Dermis microvascular lymphatic vessel endothelial cell (primary cell): ENCODE results near the gene FBXO17. TPM values are rescaled to one million over a fixed set of nuclear protein-coding genes. Genes with fewer than 3 reads are reported as not detected.
A peak's percentile ranks its signal among the peaks of the same experiment; 100 is the strongest.
"Not testable (repeated sequence)": the region's sequence is repeated elsewhere in the genome, so short reads cannot be mapped to it uniquely, and the experiment has no call there.

Experiments
- DNase-seq, 2 donors: peaks; one replicate each; pipeline versions ENCODE4 v3.0.0 to v3.0.0-alpha.2; 2010; ENCODE audit warnings: low read depth in 2 of 2
- total RNA-seq: library from RNA; depleted of rRNA; stranded (reverse); fragments of >200 nt; gene quantifications from 2 replicates; pipeline ENCODE4 v1.2.1, GENCODE V29; 2014

FBXO17 gene
- total RNA-seq, 1 donor from 2014 or later, result 13.6 TPM

DNA sequence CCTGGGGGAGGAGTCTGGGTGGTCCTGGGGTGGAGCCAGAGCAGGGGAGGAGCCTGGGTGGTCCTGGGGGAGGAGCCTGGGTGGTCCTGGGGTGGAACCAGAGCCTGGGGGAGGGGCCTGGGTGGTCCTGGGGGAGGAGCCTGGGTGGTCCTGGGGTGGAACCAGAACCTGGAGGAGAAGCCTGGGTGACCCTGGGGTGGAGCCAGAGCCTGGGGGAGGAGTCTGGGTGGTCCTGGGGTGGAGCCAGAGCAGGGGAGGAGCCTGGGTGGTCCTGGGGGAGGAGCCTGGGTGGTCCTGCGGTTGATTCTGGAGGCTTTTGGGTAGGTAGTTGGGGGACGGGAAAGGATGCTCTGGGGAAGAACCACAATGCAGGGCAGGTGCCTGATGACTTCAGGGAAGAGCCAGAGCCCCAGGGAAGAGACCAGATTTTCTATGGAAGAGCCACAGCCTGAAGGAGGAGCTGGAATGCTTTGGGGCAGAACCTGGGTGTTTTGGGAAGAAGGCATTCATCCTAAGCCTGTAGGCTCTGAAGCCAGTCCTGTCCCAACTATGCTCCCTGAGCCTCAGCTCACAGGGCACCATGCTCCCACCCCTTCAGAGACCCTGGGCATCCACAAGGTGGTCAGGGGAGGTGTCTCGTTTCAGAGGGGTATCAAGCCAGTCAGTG is 29.8 kb downstream of the FBXO17 start:
- DNase-seq, result no peak

DNA sequence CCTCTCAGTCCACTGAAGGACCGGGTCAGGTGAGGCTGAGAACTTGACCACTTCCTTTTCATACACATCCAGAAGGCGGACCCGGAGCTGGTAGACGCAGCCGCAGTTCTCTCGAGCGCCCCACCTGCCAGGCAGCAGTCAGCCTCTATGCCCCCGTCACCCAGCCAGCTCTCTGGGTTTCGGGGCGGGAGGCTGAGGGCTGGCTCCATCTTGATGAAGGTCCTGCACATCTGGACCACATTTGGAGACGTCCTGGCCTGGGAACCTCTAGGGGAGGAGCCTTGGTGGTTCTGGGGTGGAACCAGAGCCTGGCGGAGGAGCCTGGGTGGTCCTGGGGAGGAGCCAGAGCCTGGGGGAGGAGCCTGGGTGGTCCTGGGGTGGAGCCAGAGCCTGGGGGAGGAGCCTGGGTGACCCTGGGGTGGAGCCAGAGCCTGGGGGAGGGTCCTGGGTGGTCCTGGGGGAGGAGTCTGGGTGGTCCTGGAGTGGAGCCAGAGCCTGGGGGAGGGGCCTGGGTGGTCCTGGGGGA is 30.5 kb downstream of the FBXO17 start:
- no peak for DNase-seq

DNA sequence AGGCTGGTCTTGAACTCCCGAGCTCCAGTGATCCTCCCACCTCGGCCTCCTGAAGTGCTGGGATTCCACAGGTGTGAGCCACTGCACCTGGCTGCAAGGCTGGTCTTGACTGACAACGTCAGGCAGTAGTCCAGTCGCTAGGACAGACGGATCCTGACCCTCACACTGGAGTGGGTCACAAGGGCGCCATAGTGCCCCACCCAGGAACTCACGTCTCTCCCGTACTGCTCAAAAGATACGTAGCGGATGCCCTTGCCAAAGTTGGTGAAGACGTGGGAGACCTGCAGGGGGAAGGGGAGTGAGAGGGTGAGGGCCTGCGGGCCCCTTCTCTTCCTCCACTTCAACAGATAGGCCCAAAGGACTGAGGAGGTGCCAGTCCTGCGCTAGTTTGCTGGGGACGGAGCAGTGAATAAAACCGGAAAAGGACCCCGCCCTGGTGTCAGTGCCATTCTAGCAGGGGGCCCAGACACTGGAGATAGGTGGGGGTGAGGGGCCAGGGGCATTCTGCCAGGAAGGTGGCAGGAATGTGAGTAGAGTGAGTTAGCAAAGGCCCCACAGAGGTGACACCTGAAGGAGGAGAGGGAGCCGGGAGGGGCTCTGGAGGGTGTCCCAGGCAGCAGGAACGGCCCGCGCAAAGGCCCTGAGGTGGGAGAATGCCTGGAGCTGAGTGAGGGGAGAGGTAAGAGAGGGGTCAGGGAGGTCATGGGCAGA is 32.9 kb downstream of the FBXO17 start:
- DNase-seq, result no peak

DNA sequence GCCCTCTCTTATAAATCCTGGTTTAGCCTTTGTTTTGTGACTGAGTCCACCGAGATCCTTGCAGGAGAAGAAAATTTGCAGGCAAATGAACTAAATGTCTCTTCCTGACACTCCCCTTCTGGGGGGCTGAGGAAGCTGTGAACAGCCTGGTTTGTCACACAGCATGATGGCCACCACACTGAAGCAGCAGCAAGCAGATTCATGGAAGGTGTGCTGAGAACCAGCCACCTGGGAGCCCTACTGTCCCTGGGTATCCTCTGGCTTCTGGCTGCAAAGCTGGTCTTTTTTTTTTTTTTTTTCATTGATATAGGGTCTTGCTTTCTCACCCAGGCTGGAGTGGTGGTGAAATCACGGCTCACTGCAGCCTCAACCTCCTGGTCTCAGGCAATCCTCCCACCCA is 33.6 kb downstream of the FBXO17 start:
- no peak for DNase-seq

DNA sequence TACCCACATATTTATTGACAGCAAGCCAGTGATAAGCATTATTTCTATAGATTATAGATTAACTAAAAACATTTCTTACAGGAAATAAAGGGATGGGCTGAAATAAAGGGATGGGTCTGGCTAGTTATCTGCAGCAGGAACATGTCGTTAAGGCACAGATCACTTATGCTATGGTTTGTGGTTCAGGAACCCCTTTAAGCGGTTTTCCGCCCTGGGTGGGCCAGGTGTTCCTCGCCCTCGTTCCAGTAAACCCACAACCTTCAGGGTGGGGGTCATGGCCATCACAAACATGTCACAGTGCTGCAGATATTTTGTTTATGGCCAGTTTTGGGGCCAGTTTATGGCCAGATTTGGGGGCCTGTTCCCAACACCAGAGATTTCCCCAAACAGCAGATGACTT is 34.1 kb downstream of the FBXO17 start:
- DNase-seq, result not testable (repeated sequence)

DNA sequence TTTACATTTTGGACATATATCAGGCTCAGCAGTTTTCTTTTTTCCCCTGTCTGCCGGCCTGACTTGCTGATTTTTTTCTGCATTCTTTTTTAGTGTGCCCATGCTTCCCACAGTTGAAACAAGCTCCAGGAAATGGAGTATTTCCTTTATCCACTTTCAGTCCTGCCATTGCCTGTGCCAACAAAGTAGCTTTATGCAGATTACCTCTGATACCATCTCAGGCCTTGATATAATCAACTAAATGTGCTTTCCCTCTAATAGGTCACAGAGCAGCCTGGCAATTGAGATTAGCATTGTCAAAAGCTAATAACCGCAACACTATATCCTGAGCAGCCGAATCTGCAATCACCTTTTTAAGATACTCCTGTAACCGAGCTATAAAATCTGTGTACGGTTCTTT is 35.6 kb downstream of the FBXO17 start:
- peak in 1 of 2 donors; percentile 23 for DNase-seq

DNA sequence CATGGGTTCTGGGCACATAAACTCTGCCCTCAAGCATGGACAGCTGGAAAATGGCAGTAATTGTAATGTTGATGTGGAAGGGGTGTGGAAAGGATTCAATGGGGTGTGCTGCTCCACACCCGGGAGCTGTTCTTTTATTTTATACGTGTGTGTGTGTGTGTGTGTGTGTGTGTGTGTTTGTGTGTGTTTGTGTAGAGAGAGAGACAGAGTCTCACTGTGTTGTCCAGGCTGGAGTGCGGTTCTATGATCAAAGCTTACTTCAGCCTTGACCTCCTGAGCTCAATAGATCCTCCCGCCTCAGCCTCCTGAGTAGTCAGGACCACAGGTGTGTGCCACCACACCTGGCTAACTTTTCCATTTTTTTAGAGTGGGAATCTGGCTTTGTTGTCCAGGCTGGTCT is 42.0 kb downstream of the FBXO17 start:
- DNase-seq, result no peak

DNA sequence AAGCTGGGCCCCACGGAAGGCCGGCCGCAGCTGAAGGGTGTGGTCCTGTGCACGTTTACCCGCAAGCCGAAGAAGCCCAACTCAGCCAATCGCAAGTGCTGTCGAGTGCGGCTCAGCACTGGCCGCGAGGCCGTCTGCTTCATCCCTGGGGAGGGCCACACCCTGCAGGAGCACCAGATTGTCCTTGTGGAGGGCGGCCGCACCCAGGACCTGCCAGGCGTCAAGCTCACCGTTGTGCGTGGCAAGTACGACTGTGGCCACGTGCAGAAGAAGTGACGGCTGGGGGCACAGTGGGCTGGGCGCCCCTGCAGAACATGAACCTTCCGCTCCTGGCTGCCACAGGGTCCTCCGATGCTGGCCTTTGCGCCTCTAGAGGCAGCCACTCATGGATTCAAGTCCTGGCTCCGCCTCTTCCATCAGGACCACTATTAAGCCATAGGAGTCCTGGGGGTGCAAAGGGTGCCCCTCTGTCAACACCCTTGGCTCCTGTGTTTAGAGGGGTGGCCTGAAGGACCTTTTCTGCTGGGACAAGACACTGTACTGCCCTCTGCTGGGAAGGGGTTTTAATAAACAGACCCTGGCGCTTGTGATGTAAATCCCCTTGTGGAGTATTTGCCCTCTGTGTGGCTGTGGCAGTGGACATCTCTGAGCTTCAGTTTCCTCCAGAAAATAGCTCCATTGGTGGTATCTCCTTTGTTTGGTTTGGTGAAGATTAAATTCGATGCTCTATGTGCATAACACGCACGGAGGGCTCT is 42.9 kb downstream of the FBXO17 start:
- DNase-seq, result peak in 1 of 2 donors; percentile 71

DNA sequence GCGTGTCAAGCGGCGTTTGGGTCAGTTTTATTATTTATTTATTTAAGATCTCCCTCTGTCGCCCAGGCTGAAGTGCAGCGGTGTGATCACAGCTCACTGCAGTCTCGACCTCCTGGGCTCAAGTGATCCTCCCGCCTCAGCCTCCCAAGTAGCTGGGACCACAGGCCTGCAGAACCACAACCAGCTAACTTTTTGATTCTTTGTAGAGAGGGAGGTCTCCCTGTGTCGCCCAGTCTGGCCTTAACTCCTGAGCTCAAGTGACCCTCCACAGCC is 44.1 kb downstream of the FBXO17 start:
- no peak for DNase-seq

DNA sequence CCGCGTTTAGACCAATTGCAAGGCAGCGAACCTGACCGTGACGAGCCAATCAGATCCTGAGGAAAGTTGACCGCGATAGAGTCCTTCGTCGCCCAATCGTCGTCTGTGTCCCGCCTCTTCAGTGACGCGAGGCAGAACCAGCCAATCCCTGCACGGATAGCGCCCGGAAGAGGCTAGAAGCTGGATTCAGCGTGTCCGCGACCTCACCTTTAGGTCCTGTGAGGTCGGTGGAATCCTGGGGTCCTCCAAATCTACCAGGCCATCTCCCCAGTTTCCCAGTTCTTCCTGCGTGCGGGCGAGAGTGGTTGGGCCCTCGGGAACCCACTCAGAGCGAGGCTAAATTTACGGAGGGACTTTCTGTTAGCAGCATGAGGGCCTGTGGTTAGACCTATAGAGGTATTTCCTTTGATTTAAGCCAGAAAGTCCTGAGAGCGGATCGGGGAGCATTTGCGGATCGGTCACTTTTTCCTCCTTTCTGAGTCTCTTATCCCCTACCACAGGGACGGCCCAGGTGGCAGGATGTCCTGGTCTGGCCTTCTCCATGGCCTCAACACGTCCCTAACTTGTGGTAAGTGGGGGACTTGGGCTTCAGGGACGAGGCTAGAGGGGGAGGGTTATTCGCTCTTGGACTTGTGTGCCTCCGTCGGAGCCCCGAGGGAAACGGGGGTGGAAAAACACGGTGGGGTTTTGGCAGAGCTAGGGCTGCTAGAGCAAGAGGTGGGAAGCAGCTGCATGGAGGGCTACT is 44.6 kb downstream of the FBXO17 start, which contains the start of gene MRPS12:
Gene MRPS12 (plus strand): TSS at position 169 of the 745 bp plus-strand sequence. CDS start 351 bp downstream, at position 520.
- peak; percentile 99 for DNase-seq

DNA sequence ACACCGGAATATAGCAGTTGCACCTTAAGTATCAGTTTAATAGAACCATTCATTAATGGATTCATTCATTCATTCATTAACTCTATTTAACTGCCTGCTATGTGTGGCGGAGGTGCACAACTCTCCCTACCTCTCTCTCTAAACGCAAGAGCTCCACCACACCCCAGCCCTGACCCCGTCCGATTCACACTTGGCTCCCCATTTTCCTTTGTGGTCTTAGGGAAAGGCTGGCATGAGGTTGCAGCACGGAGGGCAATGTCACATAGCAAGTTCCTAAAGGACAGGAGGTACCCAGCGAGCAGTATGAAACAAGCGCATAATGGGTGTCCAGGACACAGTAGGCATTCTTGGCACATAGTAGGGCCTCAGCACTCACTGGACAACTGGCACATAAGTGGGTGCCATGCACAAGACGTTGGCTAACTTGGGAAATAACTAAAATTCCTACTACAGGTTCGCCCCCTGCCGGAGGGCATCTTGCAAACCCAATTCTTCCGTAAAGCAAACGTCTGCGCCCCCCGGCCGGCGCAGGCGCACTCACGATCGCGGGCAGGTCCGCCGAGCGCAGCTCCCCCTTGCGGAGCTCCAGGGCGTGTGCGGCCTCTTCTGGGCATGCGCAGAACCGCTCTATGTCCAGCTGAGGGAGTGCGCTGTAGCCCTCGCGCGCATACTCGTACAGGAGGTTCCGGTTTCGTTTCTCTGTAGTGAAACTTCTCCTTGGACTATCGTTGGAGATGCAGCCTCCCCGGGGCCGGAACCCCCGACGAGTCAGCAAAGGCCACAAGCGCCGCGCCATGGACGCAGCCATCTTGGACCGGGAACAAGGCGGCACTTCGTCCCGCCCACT is 45.4 kb downstream of the FBXO17 start, which contains the start of gene SARS2:
Gene SARS2 (minus strand): TSS at position 835 of the 847 bp plus-strand sequence. CDS start 27 bp downstream, at position 808.
- peak; percentile 80 to 95 for DNase-seq

DNA sequence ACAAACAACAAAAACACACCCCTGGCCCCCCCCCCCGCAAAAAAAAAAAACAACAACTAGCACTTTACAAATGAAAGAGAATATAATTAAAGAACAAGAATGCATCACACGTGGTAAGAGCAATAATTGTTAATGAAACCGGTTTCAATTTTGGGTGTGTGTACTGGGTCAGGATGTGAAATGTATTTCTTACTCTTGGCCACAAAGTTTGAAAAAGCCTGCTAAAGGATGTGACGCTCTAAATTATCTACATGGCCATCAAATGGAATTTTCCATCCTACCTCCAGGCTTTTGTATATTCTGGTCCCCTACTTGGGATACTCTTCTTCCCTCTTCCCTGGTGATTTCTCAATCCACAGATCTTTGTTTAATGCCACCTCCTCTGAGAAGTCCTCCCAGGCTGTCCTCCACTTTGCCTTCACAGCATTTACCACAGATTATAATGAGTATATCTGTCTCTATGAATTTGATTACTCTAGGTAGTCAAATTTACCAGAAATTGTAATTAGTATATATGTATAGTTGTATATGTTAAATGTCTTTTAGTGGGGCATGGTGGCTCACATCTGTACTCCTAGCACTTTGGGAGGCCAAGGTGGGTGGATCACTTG is 47.0 kb downstream of the FBXO17 start:
- DNase-seq, result peak in 1 of 2 donors; percentile 55

DNA sequence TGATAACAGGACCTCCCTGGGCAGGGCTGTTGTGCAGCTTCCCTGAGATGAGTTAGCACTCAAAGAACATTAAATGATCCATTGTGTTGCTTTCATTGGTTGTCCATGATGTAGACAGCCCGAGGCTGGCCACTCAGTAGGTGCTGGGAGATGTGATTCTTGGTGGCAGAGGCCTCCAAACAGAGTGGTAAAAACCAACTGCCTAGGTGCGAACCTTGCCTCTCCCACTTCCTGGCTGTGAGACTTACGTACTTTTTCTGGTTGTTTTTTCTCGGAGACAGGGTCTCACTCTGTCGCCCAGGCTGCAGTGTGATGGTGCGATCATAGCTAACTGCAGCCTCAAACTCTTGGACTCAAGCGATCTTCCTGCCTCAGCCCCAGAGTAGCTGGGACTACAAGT is 51.2 kb downstream of the FBXO17 start:
- DNase-seq, result no peak

DNA sequence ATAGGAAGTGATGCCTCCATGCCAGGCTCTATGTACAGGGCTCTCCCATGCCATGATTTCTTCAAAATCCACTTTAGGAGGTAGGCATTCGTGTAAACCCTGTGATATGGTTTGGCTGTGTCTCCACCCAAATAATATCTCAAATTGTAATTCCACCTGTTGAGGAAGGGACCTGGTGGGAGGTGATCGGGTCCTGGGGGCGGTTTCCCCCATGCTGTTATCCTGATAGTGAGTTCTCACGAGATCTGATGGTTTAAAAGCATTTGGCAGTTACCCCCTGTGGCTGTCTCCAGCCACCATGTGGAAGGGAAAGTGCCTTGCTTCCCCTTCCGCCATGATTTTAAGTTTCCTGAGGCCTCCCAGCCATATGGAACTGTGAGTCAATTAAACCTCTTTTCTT is 53.1 kb downstream of the FBXO17 start:
- DNase-seq, result no peak

DNA sequence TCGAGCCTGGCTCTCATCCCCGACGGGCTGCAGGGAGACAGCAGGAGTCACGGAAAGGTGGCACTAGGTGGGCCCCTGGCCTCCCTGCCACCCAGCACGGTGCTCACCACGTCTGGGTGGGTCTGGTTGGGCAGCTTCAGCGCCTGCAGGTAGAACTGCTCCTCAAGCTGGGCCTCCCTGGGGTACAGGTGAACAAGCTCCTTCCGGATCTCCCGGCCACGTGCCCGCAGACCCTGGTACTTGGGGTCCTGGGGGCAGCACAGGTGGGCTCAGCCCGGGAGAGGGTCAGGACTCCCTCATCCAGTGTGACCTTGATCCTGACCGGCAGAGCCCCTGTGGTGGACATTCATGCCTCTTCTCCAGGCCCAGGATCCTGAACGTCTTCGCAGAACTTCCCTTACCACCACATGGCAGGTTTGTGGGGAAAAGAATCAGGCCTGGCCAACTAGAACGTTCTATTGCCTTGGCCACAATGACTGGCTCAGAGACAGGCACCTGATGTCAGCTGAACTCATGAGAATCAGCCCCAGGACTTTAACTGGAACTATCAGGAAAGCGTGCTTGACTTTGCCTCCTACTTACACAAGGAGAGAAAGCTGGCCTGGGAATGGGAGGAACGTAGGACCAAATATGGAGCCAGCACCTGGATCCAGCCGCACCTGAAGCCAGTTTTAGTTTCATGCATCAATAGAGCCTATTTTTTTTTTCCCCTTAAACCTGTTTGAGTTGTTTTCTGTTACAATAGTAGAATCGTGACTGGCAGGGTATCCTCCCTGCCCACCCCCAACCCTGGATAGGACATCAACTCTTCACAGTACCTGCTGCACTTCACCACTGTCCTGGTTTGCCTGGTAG is 53.9 kb downstream of the FBXO17 start:
- no peak for DNase-seq

DNA sequence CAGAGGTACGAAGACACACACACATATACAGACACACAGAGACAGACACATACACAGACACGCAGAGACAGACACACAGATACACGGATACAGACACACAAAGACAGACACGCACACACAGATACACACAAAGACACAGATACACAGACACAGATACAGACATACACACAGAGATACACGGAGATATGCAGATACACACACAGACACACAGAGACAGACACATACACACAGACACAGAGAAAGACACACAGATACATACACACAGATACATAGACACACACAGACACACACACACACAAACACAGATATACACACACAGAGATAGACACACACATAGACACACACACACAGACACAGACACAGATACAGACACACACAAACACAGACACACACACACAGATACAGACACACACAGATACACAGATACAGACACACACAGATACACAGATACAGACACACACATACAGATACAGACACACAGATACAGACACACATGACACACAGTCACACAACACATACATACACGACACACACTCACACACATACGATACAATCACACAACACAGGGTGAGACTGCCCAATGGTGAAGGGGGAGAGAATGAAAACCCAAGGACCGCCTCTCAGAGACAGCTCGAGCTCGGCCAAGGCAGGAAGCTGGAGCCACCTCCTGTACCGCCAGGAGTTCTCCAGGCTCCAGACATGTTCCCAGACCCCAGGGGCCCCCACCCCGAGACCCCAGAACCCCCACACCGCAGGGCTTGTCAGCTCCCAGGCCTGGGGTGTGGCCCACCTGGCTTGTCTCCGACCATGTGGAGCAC is 54.7 kb downstream of the FBXO17 start:
- DNase-seq, result no peak

DNA sequence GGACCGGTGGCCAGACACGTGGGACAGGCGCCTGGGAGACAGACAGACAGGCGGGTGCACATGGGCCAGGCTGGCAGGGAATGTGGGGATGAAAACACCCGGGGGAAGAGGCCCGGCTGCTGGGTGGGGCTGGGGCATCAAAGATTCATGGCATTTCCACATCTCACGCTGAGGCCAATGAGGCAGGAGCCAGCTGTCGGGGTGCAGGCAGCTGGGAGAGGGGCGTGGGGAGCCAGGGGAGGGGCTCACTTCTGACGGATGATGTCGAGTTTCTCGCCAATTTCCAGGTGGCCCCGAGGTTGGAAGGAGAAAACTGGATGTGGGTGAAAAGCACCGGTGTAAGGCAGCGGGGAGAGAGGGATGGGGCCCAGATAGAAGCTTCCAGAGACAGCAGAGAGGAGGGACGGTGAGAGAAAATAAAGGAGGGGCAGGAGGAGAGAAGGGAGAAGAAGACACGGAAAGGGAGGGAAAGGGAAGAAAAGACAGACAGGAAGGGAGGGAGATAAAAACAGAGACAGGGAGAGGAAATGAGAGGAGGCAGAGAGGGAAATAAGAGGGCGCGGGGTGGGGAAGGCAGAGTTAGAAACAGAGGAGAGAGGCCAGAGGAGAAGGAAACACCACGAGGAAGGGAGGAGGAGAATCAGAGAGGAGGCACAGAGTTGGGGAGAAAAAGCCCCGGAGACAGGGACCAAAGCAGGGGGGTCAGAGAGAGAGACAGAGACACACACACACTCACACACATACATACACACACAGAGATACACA is 55.5 kb downstream of the FBXO17 start:
- DNase-seq, result no peak

DNA sequence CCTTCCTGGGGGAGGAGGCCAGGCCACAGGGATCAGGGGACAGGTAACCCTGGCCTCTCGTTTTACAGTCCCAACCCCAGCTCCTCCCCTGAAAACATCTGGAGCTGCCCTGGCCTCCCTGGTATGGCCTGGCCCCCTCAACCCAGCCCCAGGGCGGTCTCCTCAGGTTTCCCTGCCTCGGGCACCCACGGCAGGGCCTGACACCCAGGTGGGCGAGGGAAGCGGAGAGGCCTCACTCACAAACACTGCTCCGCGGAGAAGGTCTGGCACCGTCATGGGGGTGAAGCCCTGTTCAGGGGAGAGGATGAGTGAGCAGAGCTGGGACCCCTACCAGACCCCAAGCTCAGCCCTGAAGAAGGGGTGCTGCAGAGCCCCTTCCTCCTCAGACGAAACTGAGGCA is 57.0 kb downstream of the FBXO17 start:
- no peak for DNase-seq
